Measurements from ENCODE around the gene B4GALT2.

B4GALT2 gene

GRCh38 chr1:43991200-43991475, 12.1 kb downstream of the B4GALT2 start:
- Histone ChIP-seq H3K36me3 (ENCODE audit: control insufficient read depth in 4 of 4, insufficient read depth in 4 of 4, low read length in 3 of 4) (peaks cover 0 to 7% (median under 1%) of the 10 kb centered on the region in 4 experiments), H3K4me3 (ENCODE audit: control insufficient read depth in 1 of 7, extremely low read depth in 1 of 7, insufficient read depth in 4 of 7, low read depth in 2 of 7, low read length in 6 of 7) (peak overlapping the region; percentile 49 to 87 (median 72)), H3K27me3 (replicated peaks in 2 of 5; ENCODE audit: control insufficient read depth in 4 of 5, insufficient read depth in 5 of 5, low read length in 4 of 5) (no peaks in the 10 kb centered on the region), H3K27ac (ENCODE audit: insufficient read depth in 1 of 2, low read depth in 1 of 2, low read length in 2 of 2, poor library complexity in 1 of 2, severe bottlenecking in 2 of 2) (peak overlapping the region in 1 of 2 experiments; percentile 49), H3K9me3 (ENCODE audit: control extremely low read depth in 1 of 5, control insufficient read depth in 4 of 5, insufficient read depth in 2 of 5, low read depth in 1 of 5, low read length in 4 of 5) (no peaks in the 10 kb centered on the region), H3K4me1 (ENCODE audit: control extremely low read depth in 1 of 4, control insufficient read depth in 4 of 4, insufficient read depth in 4 of 4, low read length in 3 of 4) (peaks cover 0 to 28% (median 28%) of the 10 kb centered on the region in 4 experiments)
- CTCF ChIA-PET = interaction anchor here (1.3 to 6.1 kb wide), 3 partner anchors 14 to 40 kb away, joined by 3 to 38 read pairs (median 13); no protein-coding TSS in a partner anchor
- POLR2A ChIA-PET = no interaction called here
- WGBS (ENCODE audit: insufficient coverage) = 0% methylated on average over 10 of the region's 10 CpGs
- DNase-seq = peak in 1 of 3 donors; percentile 12

- WGBS (ENCODE audit: insufficient coverage) = under 1% methylated on average over 65 of the region's 66 CpGs
- CTCF ChIA-PET = interaction anchor here (0.9 to 6.1 kb wide), 7 partner anchors 10 to 56 kb away, joined by 3 to 38 read pairs (median 5); no protein-coding TSS in a partner anchor
- Histone ChIP-seq H3K27ac (ENCODE audit: insufficient read depth in 1 of 2, low read depth in 1 of 2, low read length in 2 of 2, poor library complexity in 1 of 2, severe bottlenecking in 2 of 2) (peak within 1 kb of the TSS in 1 of 2 experiments; percentile 49), H3K4me1 (ENCODE audit: control extremely low read depth in 1 of 4, control insufficient read depth in 4 of 4, insufficient read depth in 4 of 4, low read length in 3 of 4) (peaks cover 0 to 28% (median 28%) of the 10 kb centered on the region in 4 experiments), H3K36me3 (ENCODE audit: control insufficient read depth in 4 of 4, insufficient read depth in 4 of 4, low read length in 3 of 4) (peaks cover 0 to 5% (median 0%) of the 10 kb centered on the region in 4 experiments), H3K27me3 (replicated peaks in 2 of 5; ENCODE audit: control insufficient read depth in 4 of 5, insufficient read depth in 5 of 5, low read length in 4 of 5) (no peaks in the 10 kb centered on the region), H3K4me3 (ENCODE audit: control insufficient read depth in 1 of 7, extremely low read depth in 1 of 7, insufficient read depth in 4 of 7, low read depth in 2 of 7, low read length in 6 of 7) (peak within 1 kb of the TSS; percentile 49 to 87 (median 72)), H3K9me3 (ENCODE audit: control extremely low read depth in 1 of 5, control insufficient read depth in 4 of 5, insufficient read depth in 2 of 5, low read depth in 1 of 5, low read length in 4 of 5) (no peaks in the 10 kb centered on the region)
- POLR2A ChIA-PET = interaction anchor here (0.8 kb wide), 1 partner anchor 15 kb away, joined by 3 read pairs; no protein-coding TSS in a partner anchor
- DNase-seq = peak; percentile 28 to 66 (median 51)
Observed at GRCh38 chr1:43991476-43992231, 12.6 kb downstream of the B4GALT2 start, which contains the start of gene CCDC24. Gene CCDC24 (plus strand): TSS chr1:43991599. CDS start chr1:43991879, 280 bp downstream.

GRCh38 chr1:43992232-43992995, 13.4 kb downstream of the B4GALT2 start:
- ChIA-PET CTCF (interaction anchor here (0.9 to 6.1 kb wide), 11 partner anchors 9 to 228 kb away, joined by 3 to 38 read pairs (median 5); no protein-coding TSS in a partner anchor), POLR2A (interaction anchor here (0.8 kb wide), 1 partner anchor 16 kb away, joined by 3 read pairs; no protein-coding TSS in a partner anchor)
- no peaks in the 10 kb centered on the region for H3K9me3 ChIP-seq (ENCODE audit: control extremely low read depth in 1 of 5, control insufficient read depth in 4 of 5, insufficient read depth in 2 of 5, low read depth in 1 of 5, low read length in 4 of 5)
- peaks cover 0 to 4% (median 0%) of the 10 kb centered on the region in 4 experiments for H3K36me3 ChIP-seq (ENCODE audit: control insufficient read depth in 4 of 4, insufficient read depth in 4 of 4, low read length in 3 of 4)
- H3K4me1 ChIP-seq (ENCODE audit: control extremely low read depth in 1 of 4, control insufficient read depth in 4 of 4, insufficient read depth in 4 of 4, low read length in 3 of 4) = peaks cover 0 to 28% (median 28%) of the 10 kb centered on the region in 4 experiments
- H3K27me3 ChIP-seq (replicated peaks in 2 of 5; ENCODE audit: control insufficient read depth in 4 of 5, insufficient read depth in 5 of 5, low read length in 4 of 5) = no peaks in the 10 kb centered on the region
- peak in 2 of 3 donors; percentile 40 to 55 for DNase-seq
- WGBS (ENCODE audit: insufficient coverage) = 45% methylated on average over 10 of the region's 11 CpGs
- H3K4me3 ChIP-seq (ENCODE audit: control insufficient read depth in 1 of 7, extremely low read depth in 1 of 7, insufficient read depth in 4 of 7, low read depth in 2 of 7, low read length in 6 of 7) = peak overlapping the region in 6 of 7 experiments; percentile 25 to 87 (median 73)
- H3K27ac ChIP-seq (ENCODE audit: insufficient read depth in 1 of 2, low read depth in 1 of 2, low read length in 2 of 2, poor library complexity in 1 of 2, severe bottlenecking in 2 of 2) = no peak overlapping the region

GRCh38 chr1:43993206-43993914, 14.3 kb downstream of the B4GALT2 start:
- Histone ChIP-seq H3K9me3 (ENCODE audit: control extremely low read depth in 1 of 5, control insufficient read depth in 4 of 5, insufficient read depth in 2 of 5, low read depth in 1 of 5, low read length in 4 of 5) (no peaks in the 10 kb centered on the region), H3K4me3 (ENCODE audit: control insufficient read depth in 1 of 7, extremely low read depth in 1 of 7, insufficient read depth in 4 of 7, low read depth in 2 of 7, low read length in 6 of 7) (no peak overlapping the region), H3K4me1 (ENCODE audit: control extremely low read depth in 1 of 4, control insufficient read depth in 4 of 4, insufficient read depth in 4 of 4, low read length in 3 of 4) (peaks cover 0 to 28% (median 28%) of the 10 kb centered on the region in 4 experiments), H3K27me3 (replicated peaks in 2 of 5; ENCODE audit: control insufficient read depth in 4 of 5, insufficient read depth in 5 of 5, low read length in 4 of 5) (no peaks in the 10 kb centered on the region), H3K27ac (ENCODE audit: insufficient read depth in 1 of 2, low read depth in 1 of 2, low read length in 2 of 2, poor library complexity in 1 of 2, severe bottlenecking in 2 of 2) (no peak overlapping the region), H3K36me3 (ENCODE audit: control insufficient read depth in 4 of 4, insufficient read depth in 4 of 4, low read length in 3 of 4) (no peaks in the 10 kb centered on the region)
- CTCF ChIA-PET = interaction anchor here (1.0 to 6.1 kb wide), 6 partner anchors 10 to 229 kb away, joined by 3 to 38 read pairs (median 8); no protein-coding TSS in a partner anchor
- DNase-seq = no peak
- 97% methylated on average over 7 of the region's 9 CpGs for WGBS (ENCODE audit: insufficient coverage)
- POLR2A ChIA-PET = no interaction called here

- 93% methylated on average over 4 of the region's 7 CpGs for WGBS (ENCODE audit: insufficient coverage)
- no peak for DNase-seq
- no peaks in the 10 kb centered on the region for H3K36me3 ChIP-seq (ENCODE audit: control insufficient read depth in 4 of 4, insufficient read depth in 4 of 4, low read length in 3 of 4)
- H3K27ac ChIP-seq (ENCODE audit: insufficient read depth in 1 of 2, low read depth in 1 of 2, low read length in 2 of 2, poor library complexity in 1 of 2, severe bottlenecking in 2 of 2) = no peak overlapping the region
- H3K4me3 ChIP-seq (ENCODE audit: control insufficient read depth in 1 of 7, extremely low read depth in 1 of 7, insufficient read depth in 4 of 7, low read depth in 2 of 7, low read length in 6 of 7) = no peak overlapping the region
- ChIA-PET CTCF (interaction anchor here (2.1 to 6.1 kb wide), 3 partner anchors 12 to 54 kb away, joined by 11 to 38 read pairs (median 19); no protein-coding TSS in a partner anchor), POLR2A (no interaction called here)
- no peaks in the 10 kb centered on the region for H3K27me3 ChIP-seq (replicated peaks in 2 of 5; ENCODE audit: control insufficient read depth in 4 of 5, insufficient read depth in 5 of 5, low read length in 4 of 5)
- H3K4me1 ChIP-seq (ENCODE audit: control extremely low read depth in 1 of 4, control insufficient read depth in 4 of 4, insufficient read depth in 4 of 4, low read length in 3 of 4) = peaks cover 0 to 28% (median 28%) of the 10 kb centered on the region in 4 experiments
- H3K9me3 ChIP-seq (ENCODE audit: control extremely low read depth in 1 of 5, control insufficient read depth in 4 of 5, insufficient read depth in 2 of 5, low read depth in 1 of 5, low read length in 4 of 5) = no peaks in the 10 kb centered on the region
Observed at GRCh38 chr1:43994071-43994470, 15.1 kb downstream of the B4GALT2 start.

- POLR2A ChIA-PET = no interaction called here
- H3K27me3 ChIP-seq (replicated peaks in 2 of 5; ENCODE audit: control insufficient read depth in 4 of 5, insufficient read depth in 5 of 5, low read length in 4 of 5) = no peaks in the 10 kb centered on the region
- no peak overlapping the region for H3K4me3 ChIP-seq (ENCODE audit: control insufficient read depth in 1 of 7, extremely low read depth in 1 of 7, insufficient read depth in 4 of 7, low read depth in 2 of 7, low read length in 6 of 7)
- WGBS (ENCODE audit: insufficient coverage) = 80% methylated on average over 9 of the region's 15 CpGs
- DNase-seq = peak; percentile 23 to 40 (median 38)
- CTCF ChIA-PET = interaction anchor here (0.8 to 6.1 kb wide), 4 partner anchors 11 to 53 kb away, joined by 3 to 38 read pairs (median 11); no protein-coding TSS in a partner anchor
- no peak overlapping the region for H3K27ac ChIP-seq (ENCODE audit: insufficient read depth in 1 of 2, low read depth in 1 of 2, low read length in 2 of 2, poor library complexity in 1 of 2, severe bottlenecking in 2 of 2)
- no peaks in the 10 kb centered on the region for H3K9me3 ChIP-seq (ENCODE audit: control extremely low read depth in 1 of 5, control insufficient read depth in 4 of 5, insufficient read depth in 2 of 5, low read depth in 1 of 5, low read length in 4 of 5)
- no peaks in the 10 kb centered on the region for H3K36me3 ChIP-seq (ENCODE audit: control insufficient read depth in 4 of 4, insufficient read depth in 4 of 4, low read length in 3 of 4)
- H3K4me1 ChIP-seq (ENCODE audit: control extremely low read depth in 1 of 4, control insufficient read depth in 4 of 4, insufficient read depth in 4 of 4, low read length in 3 of 4) = peaks cover 0 to 28% (median 28%) of the 10 kb centered on the region in 4 experiments
Observed at GRCh38 chr1:43994794-43995790, 16.1 kb downstream of the B4GALT2 start.

All from common myeloid progenitor, CD34-positive (primary cell).